ENCODE measurements around the gene AKT2.

Gene AKT2

DNA sequence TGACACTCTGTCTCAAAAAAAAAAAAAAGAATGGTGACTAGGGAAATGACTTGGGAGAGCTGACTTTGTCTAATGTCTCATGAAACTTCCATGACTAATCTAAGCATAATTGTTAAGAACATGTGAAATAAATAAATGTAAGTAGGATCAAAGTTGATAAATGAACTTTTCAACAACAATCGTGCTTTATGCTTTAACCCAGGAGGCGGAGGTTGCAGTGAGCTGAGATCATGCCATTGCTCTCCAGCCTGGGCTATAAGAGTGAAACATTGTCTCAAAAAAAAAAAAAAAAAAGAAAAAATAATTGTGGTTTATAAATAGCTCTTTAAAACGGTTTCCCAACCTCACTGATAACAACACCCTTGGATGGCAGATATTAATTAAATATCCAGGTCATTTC is 12.9 kb upstream of the AKT2 start:
- DNase-seq: no peak

DNA sequence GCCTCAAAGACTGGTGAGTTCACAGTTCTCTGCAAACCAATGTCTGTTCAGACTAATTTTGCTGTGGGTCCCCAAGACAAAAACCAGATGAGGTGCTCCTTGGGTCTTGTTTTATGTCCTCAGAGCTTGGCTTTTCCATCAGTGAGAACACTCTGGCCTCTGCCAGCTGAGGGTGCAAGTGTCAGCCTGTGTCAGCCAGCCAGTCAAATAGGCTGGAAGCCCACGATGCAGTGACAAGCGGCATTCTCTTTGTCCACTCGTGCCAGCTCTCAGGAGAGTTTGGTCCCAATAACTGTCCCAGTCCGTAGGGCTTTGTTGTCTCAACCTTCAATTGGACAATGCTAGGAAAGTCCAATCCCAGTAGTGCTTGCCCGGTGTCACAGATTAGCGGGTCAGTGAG is 9.4 kb upstream of the AKT2 start:
- no peak for DNase-seq

DNA sequence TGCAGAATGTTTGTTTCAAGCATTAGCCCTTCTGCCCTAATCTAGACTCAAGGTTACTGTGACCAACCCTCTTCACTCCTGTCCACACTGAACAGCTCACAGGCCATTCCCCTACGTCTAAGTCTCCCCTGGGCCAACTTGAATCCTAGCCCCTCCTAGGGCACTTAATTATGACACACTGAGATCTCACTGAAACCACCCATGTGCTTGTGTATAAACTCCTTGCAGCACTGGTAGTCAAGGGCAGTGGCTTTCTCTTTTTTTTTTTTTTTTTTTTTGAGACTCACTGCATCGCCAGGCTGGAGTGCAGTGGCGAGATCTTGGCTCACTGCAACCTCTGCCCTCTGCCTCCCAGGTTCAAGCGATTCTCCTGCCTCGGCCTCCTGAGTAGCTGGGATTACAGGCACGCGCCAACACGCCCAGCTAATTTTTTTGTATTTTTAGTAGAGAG is 1.9 kb upstream of the AKT2 start:
- no peak for DNase-seq

GRCh38 chr19:40286235-40286970 is 1.3 kb upstream of the AKT2 start:
- no peak for DNase-seq

GRCh38 chr19:40285353-40286234 is 449 bp upstream of the AKT2 start:
- peak; percentile 92 to 99 for DNase-seq

GRCh38 chr19:40284251-40284500 is 969 bp downstream of the AKT2 start:
- no peak for DNase-seq

DNA sequence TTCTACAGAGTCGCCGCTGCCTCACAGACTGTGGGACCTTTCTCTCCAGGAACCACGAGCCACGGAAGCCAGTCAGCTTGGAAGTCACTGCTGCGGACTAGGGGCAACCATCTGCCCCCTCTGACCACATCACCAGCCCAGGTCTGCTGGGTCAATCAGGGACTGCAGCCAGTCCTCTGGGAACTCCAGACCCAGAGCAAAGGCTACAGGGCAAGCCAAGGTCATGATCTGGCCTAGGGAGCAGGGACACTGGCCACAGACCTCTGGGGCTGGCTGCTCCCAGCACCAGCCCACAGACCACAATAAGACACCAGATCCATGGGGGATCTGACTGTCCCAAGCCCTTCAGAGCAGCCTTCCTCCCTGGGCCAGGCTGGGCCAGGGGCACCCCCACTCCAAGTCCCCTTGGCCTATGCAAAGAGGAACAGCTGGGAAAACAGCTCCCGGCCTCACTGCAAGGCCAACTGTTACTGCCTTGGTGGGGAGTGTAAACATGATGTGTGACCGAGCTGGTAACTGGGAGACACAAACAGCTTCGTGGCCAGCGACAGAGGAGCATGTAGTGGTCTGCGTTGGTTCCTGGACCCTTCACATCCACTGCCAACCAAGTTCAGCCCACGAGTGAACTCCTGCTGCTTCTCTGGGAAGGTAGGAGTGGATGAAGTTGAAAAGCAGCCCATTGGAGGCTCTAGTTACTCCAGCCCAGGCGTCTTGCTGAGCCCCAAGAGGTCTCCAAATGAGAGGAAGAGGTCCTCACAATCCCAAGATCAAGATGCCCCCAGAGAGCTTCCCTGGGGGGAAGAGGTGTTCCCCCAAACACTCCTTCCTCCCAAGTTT is 1.5 kb downstream of the AKT2 start:
- no peak for DNase-seq

DNA sequence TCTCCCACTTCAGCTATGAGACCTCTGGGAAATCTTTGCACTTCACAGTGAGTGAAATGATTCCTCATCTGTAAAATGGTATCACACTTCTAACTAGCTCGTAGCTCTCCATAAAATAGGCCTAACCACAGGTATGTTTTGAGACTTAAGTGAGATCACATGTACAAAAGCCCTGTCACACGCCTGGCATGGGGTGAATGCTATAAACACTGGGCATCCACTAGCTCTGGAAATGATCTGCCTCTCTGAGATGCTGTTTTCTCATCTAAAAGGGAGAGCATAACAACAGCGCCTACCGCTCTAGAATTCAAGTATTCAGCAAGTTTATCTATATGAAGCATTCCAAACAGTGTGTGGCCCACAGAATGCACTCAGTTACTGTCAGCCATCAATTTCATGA is 2.2 kb downstream of the AKT2 start:
- DNase-seq: no peak

DNA sequence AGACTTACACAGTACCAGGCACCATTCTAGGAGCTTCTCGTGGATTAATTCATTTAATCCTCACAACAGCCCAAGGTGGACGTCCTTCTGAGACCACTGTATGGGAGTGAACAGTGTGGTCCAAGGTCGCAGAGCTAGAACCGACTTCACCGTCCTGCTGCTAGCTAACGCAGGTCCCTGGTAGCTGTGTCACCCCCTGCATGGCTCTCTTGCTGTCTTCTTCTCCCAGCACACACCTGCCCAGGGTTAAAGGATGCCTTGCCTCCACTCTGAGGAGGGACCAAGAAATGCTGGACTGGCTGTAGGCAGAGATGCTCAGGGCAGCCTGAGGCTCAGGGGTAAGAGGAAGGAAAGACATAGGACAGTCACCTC is 3.0 kb downstream of the AKT2 start:
- no peak for DNase-seq

DNA sequence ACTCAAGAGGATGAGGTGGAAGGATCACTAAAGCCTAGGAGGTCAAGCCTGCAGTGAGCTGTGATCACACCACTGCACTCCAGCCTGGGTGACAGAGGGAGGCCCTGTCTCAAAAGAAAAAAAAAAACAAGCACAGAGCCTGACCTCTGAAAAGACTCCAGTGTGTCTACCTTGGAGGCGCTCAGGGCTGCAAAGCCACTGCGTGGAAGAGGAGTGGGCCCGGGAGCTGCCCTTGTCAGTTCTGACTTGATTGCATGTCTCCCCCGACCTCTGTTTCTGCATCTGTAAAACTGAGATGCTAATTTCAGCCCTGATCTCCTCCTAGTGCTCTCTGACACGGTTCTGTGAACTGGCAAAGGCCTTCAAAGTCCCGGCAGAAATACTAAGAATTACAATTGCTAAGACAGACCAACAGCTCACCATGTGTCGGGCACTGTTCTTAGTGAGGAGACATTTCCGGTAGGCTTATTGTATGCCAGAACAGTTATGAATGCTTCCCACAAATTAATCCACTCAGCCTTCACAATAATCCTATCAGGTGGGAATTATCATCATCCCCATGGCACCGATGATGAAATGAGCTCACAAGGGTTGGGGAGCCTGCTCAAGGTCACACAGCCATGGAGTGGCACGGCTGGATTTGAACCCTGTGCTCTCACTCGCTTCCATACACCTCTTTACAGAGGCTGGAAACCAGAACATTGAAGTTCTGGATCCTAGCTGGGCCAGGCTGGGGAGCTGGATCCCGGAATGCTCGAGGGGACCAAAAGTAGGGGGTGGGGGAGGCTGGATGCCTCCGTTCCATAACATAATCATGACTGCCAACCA is 3.5 kb downstream of the AKT2 start:
- DNase-seq: no peak

- no peak for DNase-seq
These were observed 4.4 kb downstream of the AKT2 start for GRCh38 chr19:40280608-40281221.

GRCh38 chr19:40279761-40280607 is 5.2 kb downstream of the AKT2 start:
- DNase-seq: no peak

- DNase-seq: no peak
These were observed 6.0 kb downstream of the AKT2 start for GRCh38 chr19:40279120-40279551.

GRCh38 chr19:40278361-40279035 is 6.6 kb downstream of the AKT2 start:
- DNase-seq: no peak

GRCh38 chr19:40277356-40278059 is 7.6 kb downstream of the AKT2 start:
- DNase-seq: no peak

GRCh38 chr19:40274585-40275544 is 10.3 kb downstream of the AKT2 start:
- DNase-seq: peak; percentile 19 to 27

DNA sequence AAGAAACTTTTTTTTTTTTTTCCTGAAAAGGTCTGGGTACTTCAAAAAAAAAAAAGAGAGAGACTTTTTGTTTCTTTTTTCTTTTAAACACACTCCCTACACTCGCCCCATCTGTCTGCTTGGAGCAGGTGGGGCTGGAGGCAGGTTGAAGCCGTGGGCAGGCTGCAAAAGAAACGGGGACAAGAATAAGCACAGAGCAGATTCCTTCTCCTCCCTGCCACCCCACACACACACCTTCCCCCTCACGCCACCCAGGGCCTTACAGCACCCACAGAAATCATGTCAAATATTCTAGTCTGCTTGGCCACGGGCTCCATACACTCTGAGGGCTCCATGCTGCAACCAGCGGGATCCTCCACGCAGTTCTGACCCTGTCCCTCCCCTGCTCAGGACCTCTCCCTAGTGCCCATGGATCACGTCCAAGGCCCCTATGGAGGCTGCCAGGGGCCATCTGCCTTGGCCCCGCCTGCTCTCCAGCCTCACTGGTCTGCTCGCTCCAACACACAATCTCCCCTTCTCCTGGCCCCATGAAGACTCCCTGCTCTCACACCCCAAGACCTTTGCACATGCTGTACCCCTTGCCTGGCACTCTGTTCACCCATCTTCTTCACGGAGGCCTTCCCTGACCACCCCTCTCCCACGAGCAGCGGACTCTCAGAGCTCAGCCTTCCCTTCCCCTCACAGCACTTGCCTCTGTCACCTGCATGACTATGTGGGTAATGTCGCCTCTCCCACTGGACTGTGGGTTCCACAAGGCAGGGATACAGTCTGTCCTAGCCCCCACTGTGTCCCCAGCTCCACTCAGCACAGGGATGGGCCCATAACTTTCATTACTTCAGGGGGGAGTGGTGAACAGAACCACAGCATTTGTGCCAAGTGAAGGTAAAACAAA is 11.4 kb downstream of the AKT2 start:
- DNase-seq: no peak

DNA sequence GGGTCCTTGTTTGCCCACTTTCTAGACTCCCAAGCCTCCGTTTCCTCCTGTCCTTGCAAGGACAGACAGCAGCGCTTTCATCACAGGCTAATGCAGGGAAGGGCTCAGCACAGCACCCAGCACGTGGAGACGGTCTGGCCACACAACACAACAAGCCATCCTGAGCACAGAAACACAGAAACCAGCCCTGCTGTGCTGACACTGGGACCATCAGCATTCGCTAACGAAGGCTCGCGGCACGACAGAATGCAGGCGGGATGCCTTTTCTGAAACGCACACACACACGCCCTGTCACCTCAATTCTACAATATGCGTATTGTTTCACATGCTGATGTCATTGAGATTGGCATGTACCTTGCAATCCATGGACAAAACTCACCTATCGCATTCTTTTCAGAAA is 12.9 kb downstream of the AKT2 start:
- no peak for DNase-seq
